Endothelial cell of umbilical vein (primary cell): ENCODE results near the gene HMCN1. TPM values are rescaled to one million over a fixed set of nuclear protein-coding genes. Genes with fewer than 3 reads are reported as not detected.

Experiments
- BruUV-seq: library from RNA; stranded (reverse); fragments of 400-500 nt; replicated peaks from 2 replicates; lab custom pipeline; 2021; lab: Mats Ljungman, UMichigan
- CTCF ChIA-PET: fragments of 300-600, 350-600 bp; sonication (Branson Sonifier 250); formaldehyde crosslinking; loops from one replicate; lab custom pipeline; 2021; ENCODE audit warnings: antibody characterized with exemption, inconsistent platforms; lab: Charles Lee
- POLR2A ChIA-PET: fragments of 300-600, 350-600 bp; sonication (Branson Sonifier 250); formaldehyde crosslinking; loops from one replicate; lab custom pipeline; 2021; ENCODE audit warnings: antibody characterized with exemption, inconsistent platforms; lab: Charles Lee
- DNase-seq: peaks from one replicate; pipeline ENCODE4 v3.0.0-alpha.2; 2011; ENCODE audit warnings: low read depth, low spot score
- FAIRE-seq: peaks from 2 replicates; lab custom pipeline; 2011; peaks lifted over from hg19 to GRCh38; lab: Jason Lieb, UNC
- H2AFZ ChIP-seq: 2 replicates; pipeline ENCODE4 v1.6.0; 2012; ENCODE audit warnings: low read depth, low read length, control low read depth, inconsistent platforms
- H3K27ac ChIP-seq: 2 replicates; pipeline ENCODE4 v1.5.1; 2011; ENCODE audit warnings: low read depth, mild to moderate bottlenecking, control low read depth, low read length, moderate library complexity; ENCODE audit not compliant: insufficient read depth
- H3K27me3 ChIP-seq, 2 experiments: 2 replicates each; pipeline versions ENCODE4 v1.6.0 to v1.6.1; 2011; ENCODE audit warnings: low read length in 2 of 2, mixed read lengths in 1 of 2; ENCODE audit not compliant: control insufficient read depth in 2 of 2, insufficient read depth in 2 of 2
- H3K36me3 ChIP-seq, 2 experiments: 2 replicates in 1 of 2; 3 replicates in 1 of 2; pipeline ENCODE4 v1.5.1; 2011; ENCODE audit warnings: low read length in 2 of 2, mild to moderate bottlenecking in 1 of 2, moderate library complexity in 1 of 2; ENCODE audit not compliant: control insufficient read depth in 2 of 2, insufficient read depth in 2 of 2; ENCODE audit errors: extremely low read depth in 1 of 2
- H3K4me1 ChIP-seq: 3 replicates; pipeline ENCODE4 v1.5.1; 2011; ENCODE audit warnings: mild to moderate bottlenecking, low read length; ENCODE audit not compliant: control insufficient read depth, insufficient read depth; ENCODE audit errors: extremely low read depth
- H3K4me2 ChIP-seq: 2 replicates; pipeline ENCODE4 v1.6.1; 2011; ENCODE audit warnings: low read length, control low read depth, mixed read lengths; ENCODE audit not compliant: insufficient read depth
- H3K4me3 ChIP-seq, 3 experiments: fragments of 200-600 bp in 1 of 3; sonication (generic), shearing (Covaris generic) in 1 of 3; replicated peaks in 1 of 3; 2 replicates each; pipeline ENCODE4 v1.5.1; 2011 to 2016; ENCODE audit warnings: control low read depth in 3 of 3, low read length in 3 of 3, mild to moderate bottlenecking in 2 of 3, inconsistent platforms in 1 of 3, low read depth in 1 of 3, moderate library complexity in 1 of 3; ENCODE audit not compliant: insufficient read depth in 1 of 3
- H3K79me2 ChIP-seq: 2 replicates; pipeline ENCODE4 v1.6.0; 2012; ENCODE audit warnings: low read length, inconsistent platforms; ENCODE audit not compliant: control insufficient read depth, insufficient read depth
- H3K9ac ChIP-seq: replicated peaks from 2 replicates; pipeline ENCODE3; 2011; ENCODE audit warnings: low read length, control low read depth; ENCODE audit not compliant: insufficient read depth; ENCODE audit errors: extremely low read depth
- H3K9me1 ChIP-seq: replicated peaks from 3 replicates; pipeline ENCODE4 v1.6.0; 2011; ENCODE audit warnings: mild to moderate bottlenecking, low read length; ENCODE audit not compliant: control insufficient read depth, insufficient read depth; ENCODE audit errors: extremely low read depth
- H3K9me3 ChIP-seq: replicated peaks from 2 replicates; pipeline ENCODE4 v1.5.1; 2012; ENCODE audit warnings: low read length, inconsistent platforms; ENCODE audit not compliant: control insufficient read depth, insufficient read depth
- H4K20me1 ChIP-seq: replicated peaks from 2 replicates; pipeline ENCODE3; 2011; ENCODE audit warnings: mild to moderate bottlenecking, low read length; ENCODE audit not compliant: control insufficient read depth, insufficient read depth; ENCODE audit errors: extremely low read depth
- EZH2 ChIP-seq: IDR thresholded peaks from 2 replicates; pipeline ENCODE4 v1.6.1; 2012; ENCODE audit warnings: borderline replicate concordance, low read depth, mild to moderate bottlenecking, moderate library complexity, low read length, inconsistent platforms; ENCODE audit not compliant: severe bottlenecking
- FOS ChIP-seq: IDR thresholded peaks from 2 replicates; pipeline ENCODE4 v1.6.1; 2011; ENCODE audit warnings: mild to moderate bottlenecking, low read length, moderate library complexity, borderline replicate concordance; ENCODE audit not compliant: insufficient read depth
- GATA2 ChIP-seq: IDR thresholded peaks from 2 replicates; pipeline ENCODE4 v1.7.0; 2011; ENCODE audit warnings: low read depth, mild to moderate bottlenecking, moderate library complexity, mixed read lengths, low read length; ENCODE audit not compliant: insufficient read length, insufficient read depth
- JUN ChIP-seq: IDR thresholded peaks from 2 replicates; pipeline ENCODE4 v1.6.1; 2011; ENCODE audit warnings: borderline replicate concordance, low read depth; ENCODE audit not compliant: insufficient read length, insufficient read depth
- MYC ChIP-seq: IDR thresholded peaks from one replicate; pipeline ENCODE4 v1.6.1; 2011; ENCODE audit warnings: mild to moderate bottlenecking, low read depth, low read length
- POLR2A ChIP-seq: IDR thresholded peaks from 2 replicates; pipeline ENCODE4 v1.6.1; 2012; ENCODE audit warnings: low read depth, mild to moderate bottlenecking, control low read depth, low read length
- POLR2AphosphoS5 ChIP-seq: IDR thresholded peaks from 2 replicates; pipeline ENCODE4 v1.6.1; 2012; ENCODE audit warnings: low read depth, mild to moderate bottlenecking, control low read depth, low read length, moderate library complexity; ENCODE audit not compliant: insufficient read depth
- dilution Hi-C: fragments of 300-500 bp; cut with MboI; formaldehyde crosslinking; loops from one replicate; pipeline ENCODE4 v1.15.0; 2019; ENCODE audit warnings: low sequenced_read_pairs; ENCODE audit not compliant: extremely low pct_ligation_motif_present
- intact Hi-C: fragments of 100-400 bp; cut with micrococcal nuclease; formaldehyde crosslinking; loops from one replicate; pipeline ENCODE4 v1.10.0; 2022
- polyA plus RNA-seq, 4 experiments: library from polyadenylated mRNA; depleted of rRNA in 3 of 4; stranded (reverse) in 3 of 4; unstranded in 1 of 4; fragments of >200 nt; gene quantifications; 2 replicates each; pipeline versions ENCODE4 v1.2.1 to v1.2.3, GENCODE V29; 2011 to 2012; ENCODE audit warnings: missing spikeins in 1 of 4
- total RNA-seq: library from RNA; stranded (reverse); gene quantifications from 2 replicates; pipeline ENCODE4 v1.2.3, GENCODE V29; 2021
- TF ChIP-seq, protein P1 (sequence below): IDR thresholded peaks from 2 replicates; pipeline ENCODE4 v1.6.1; 2011; ENCODE audit not compliant: insufficient read depth, insufficient read length
- TF ChIP-seq, protein P2 (sequence below), 2 donors: IDR thresholded peaks; 1 replicate in 1 of 2; 2 replicates in 1 of 2; pipeline ENCODE4 v1.5.1; 2011; ENCODE audit warnings: low read length in 2 of 2, mild to moderate bottlenecking in 2 of 2, moderate library complexity in 2 of 2, control low read depth in 1 of 2, inconsistent platforms in 1 of 2, low read depth in 1 of 2; ENCODE audit not compliant: insufficient read depth in 1 of 2; ENCODE audit errors: extremely low read depth in 1 of 2

HMCN1 gene
- total and polyA plus RNA-seq, 2 donors (not counting 3 experiments of a cell fraction or from before 2014, with no cell fraction given) = 10.3 to 16.0 TPM

- ChIA-PET POLR2A (no interaction called here), CTCF (no interaction called here)
- DNase-seq (no peak), FAIRE-seq (no peak)
- Histone ChIP-seq H3K27ac (no peak overlapping the region), H3K9me1 (no peaks in the 10 kb centered on the region), H3K9ac (no peak overlapping the region), H3K36me3 (no peaks in the 10 kb centered on the region), H3K9me3 (no peaks in the 10 kb centered on the region), H3K27me3 (no peaks in the 10 kb centered on the region), H3K79me2 (no peaks in the 10 kb centered on the region), H3K4me1 (no peaks in the 10 kb centered on the region), H4K20me1 (no peaks in the 10 kb centered on the region), H3K4me2 (no peak overlapping the region), H3K4me3 (no peak overlapping the region), H2AFZ (no peak overlapping the region)
- no TSS peak for BruUV-seq
- dilution Hi-C loops = no loop called here
- intact Hi-C loops = no loop called here
- TF ChIP-seq EZH2 = no peak
- no peak for TF ChIP-seq POLR2AphosphoS5
- TF ChIP-seq POLR2A = no peak
These were observed 326.0 kb downstream of the HMCN1 start for GRCh38 chr1:186060226-186060625.

- Histone ChIP-seq H3K27me3 (no peaks in the 10 kb centered on the region), H2AFZ (no peak overlapping the region), H3K36me3 (no peaks in the 10 kb centered on the region), H3K4me2 (no peak overlapping the region), H3K4me3 (no peak overlapping the region), H3K27ac (no peak overlapping the region), H3K4me1 (no peaks in the 10 kb centered on the region), H3K79me2 (no peaks in the 10 kb centered on the region), H3K9ac (no peak overlapping the region), H3K9me3 (no peaks in the 10 kb centered on the region), H4K20me1 (no peaks in the 10 kb centered on the region), H3K9me1 (no peaks in the 10 kb centered on the region)
- intact Hi-C loops (no loop called here), dilution Hi-C loops (no loop called here)
- TF ChIP-seq EZH2 (no peak), JUN (no peak), FOS (no peak), POLR2AphosphoS5 (no peak), MYC (no peak), GATA2 (no peak), POLR2A (no peak)
- TF ChIP-seq, protein P1, sequence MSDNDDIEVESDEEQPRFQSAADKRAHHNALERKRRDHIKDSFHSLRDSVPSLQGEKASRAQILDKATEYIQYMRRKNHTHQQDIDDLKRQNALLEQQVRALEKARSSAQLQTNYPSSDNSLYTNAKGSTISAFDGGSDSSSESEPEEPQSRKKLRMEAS = no peak
- TF ChIP-seq, protein P2, sequence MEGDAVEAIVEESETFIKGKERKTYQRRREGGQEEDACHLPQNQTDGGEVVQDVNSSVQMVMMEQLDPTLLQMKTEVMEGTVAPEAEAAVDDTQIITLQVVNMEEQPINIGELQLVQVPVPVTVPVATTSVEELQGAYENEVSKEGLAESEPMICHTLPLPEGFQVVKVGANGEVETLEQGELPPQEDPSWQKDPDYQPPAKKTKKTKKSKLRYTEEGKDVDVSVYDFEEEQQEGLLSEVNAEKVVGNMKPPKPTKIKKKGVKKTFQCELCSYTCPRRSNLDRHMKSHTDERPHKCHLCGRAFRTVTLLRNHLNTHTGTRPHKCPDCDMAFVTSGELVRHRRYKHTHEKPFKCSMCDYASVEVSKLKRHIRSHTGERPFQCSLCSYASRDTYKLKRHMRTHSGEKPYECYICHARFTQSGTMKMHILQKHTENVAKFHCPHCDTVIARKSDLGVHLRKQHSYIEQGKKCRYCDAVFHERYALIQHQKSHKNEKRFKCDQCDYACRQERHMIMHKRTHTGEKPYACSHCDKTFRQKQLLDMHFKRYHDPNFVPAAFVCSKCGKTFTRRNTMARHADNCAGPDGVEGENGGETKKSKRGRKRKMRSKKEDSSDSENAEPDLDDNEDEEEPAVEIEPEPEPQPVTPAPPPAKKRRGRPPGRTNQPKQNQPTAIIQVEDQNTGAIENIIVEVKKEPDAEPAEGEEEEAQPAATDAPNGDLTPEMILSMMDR (IDR thresholded peaks at IDR 0.05; ENCODE audit: extremely low read depth in 1 of 2, insufficient read depth in 1 of 2, low read depth in 1 of 2, low read length in 2 of 2) = no peak
- ChIA-PET CTCF (no interaction called here), POLR2A (no interaction called here)
- no peak for DNase-seq
- no peak for FAIRE-seq
- BruUV-seq = no TSS peak
These were observed 329.0 kb downstream of the HMCN1 start for GRCh38 chr1:186063091-186063657.
